HG02970 (cell line): ENCODE measurements around the gene CLDN6.
A peak's percentile ranks its signal among the peaks of the same experiment; 100 is the strongest.

Experiments used
- ATAC-seq: cut with Tn5 transposase; IDR thresholded peaks from one replicate; pipeline ENCODE4 v1.9.1; 2021; ENCODE audit warnings: mild to moderate bottlenecking, moderate library complexity, moderate number of reproducible peaks; ENCODE audit not compliant: unreplicated experiment, low FRiP score

Gene CLDN6

DNA sequence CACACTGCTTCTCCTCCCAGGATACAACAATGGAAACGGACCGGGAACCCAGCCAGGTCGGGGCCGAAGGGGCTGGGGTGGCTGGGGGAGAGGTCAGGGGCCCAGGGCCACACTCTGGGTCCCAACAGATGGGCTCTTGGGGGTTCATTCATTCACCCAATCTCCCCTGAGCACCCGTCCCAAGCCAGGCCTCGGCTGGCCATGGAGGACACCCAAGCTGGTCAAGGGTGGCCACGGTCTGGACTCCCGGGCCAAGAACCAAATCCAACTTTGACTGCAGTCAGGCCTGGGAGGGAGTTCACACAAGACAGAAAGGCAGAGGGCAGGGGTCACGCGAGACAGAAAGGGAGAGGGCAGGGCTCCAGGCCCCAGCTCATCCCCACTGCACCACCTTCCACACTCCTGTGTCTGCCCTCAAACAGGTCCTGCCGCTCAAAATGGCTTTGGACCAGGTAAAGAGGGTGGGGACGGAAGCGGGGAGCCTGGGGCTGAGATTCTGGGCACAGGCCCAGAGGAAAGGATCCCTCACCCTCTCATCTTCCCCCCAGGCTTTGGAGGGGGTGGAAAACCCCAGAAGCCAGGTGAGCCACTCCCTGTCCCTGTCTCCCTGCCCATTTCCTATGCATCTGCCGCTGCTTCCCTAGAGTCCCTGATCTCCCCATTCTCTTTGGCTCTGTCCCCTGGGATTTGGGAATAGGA, 25.5 kb downstream of the CLDN6 start:
- no peak for ATAC-seq

DNA sequence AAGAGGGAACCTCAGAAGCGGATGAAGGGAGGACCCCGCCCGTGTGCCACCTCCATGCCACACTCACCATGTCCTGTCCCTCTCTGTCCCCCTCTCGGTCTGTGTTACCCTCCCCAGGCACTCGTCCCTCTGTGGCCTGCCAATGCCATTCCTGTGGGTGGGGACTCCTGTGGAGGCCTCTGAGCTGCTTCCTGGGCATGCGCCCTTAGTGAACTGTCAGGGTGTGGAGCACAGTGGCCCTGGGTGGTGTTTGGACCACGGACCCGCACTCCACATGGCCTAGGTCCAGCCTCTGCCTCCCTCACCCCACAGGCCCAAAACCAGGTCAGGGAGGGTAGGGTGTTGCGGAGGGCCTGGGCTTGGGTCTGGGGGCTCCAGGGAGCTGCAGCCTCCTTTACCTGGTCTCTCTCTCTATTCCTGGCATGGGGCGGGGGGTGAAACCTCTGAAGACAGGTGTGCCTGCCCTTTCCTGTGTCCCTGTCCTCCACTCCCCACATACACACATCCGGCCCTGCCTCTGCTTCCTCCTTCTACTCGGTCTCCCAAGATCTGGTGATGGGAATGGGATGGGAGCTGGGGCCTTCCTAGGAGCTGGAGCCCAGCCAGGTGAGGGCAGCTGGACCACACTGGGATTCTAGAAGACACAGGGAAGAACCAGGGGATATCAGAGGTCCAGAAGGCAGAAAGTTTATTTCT, 26.3 kb downstream of the CLDN6 start:
- ATAC-seq, result no peak

DNA sequence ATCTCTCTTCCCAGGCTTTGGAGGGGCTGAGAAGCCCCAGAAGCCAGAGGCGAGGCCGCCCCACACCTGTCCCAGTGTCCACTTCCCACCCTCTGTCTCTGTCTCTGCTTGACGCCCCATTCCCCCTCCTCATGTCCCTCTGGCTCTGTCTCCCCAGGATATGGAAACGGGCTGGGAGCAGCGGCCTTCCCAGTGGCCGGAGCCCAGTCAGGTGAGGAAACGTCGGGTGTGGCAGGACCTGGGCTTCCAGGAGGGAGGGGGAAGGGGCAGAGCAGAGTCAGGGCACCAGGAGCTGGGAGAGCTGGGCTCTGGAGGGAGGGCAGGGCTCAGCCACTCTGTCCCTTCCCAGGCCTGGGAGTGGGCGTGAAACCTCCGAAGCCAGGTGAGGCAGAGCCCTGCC, 27.1 kb downstream of the CLDN6 start:
- no peak for ATAC-seq

GRCh38 chr16:2988590-2989099, 29.3 kb downstream of the CLDN6 start:
- ATAC-seq, result no peak

DNA sequence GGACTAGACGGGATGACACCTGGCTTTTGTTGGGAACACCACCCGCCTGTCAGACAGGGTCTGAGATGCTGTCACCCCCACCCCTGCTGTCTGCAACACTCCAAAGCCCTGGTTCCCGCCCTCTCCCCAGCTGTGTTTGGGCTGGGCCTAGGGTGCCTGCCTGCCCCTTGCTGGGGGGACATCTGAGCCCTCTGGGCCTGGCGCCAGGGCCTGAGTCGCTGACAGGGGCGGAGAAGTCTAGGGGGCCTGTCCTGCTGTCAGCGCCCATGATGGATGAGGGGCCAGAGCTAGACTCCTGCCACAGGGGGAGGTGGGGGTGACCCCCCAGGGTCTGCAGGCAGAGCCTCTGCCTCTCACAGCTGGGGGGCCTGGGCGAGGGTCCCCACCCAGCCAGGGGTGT, 30.1 kb downstream of the CLDN6 start:
- ATAC-seq, result no peak

GRCh38 chr16:2987286-2987685, 30.7 kb downstream of the CLDN6 start:
- no peak for ATAC-seq

DNA sequence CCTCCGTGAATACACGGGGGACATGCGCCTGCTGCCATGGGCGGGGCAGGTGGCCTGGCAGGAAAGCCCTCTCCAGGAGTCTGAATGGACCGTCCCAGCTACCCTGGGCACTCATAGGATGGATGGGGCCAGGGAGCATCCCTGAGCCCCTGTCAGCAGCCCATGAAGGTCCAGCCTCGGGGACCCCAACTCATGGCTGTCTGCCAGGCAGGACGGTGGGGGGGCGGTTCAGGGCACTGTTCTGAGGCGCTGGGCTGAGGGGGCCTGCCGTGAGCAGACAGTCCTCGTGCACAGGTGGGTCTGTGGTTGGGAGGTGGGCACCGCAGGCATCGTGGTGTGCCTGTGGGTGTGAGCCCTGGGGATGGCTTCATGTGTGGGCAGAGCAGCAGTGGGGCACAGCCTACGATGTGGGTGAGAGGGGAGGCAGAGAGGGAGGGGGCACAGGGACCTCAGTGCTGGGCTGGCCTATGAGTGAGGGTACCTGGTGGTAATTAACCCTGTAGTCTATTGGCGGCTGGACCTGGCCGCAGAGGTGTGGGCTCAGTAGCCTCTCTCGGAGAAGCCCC, 31.3 kb downstream of the CLDN6 start:
- ATAC-seq, result no peak

GRCh38 chr16:2985893-2986355, 32.1 kb downstream of the CLDN6 start:
- ATAC-seq, result no peak

DNA sequence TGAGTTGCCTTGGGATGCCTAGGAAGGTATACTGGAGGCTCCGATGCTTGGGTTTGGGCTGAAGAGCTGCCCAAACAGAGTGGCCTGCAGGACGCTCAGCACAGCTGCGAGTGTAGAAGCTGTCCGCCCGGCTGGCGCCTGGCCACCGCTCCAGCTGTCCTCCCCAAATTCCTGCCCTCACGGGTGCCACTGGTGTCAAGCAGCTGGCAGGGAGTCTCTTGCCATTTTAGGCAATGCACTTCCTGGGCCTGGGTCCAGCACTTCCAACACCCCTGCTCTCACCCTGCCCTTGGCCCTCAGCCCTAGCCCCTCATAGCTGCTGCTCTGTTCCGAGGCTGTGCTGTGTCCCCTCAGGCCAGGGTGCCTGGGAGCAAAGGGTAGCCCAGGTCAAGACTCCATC, 32.5 kb downstream of the CLDN6 start:
- ATAC-seq, result no peak

GRCh38 chr16:2983706-2984136, 34.3 kb downstream of the CLDN6 start:
- peak; percentile 41 for ATAC-seq

DNA sequence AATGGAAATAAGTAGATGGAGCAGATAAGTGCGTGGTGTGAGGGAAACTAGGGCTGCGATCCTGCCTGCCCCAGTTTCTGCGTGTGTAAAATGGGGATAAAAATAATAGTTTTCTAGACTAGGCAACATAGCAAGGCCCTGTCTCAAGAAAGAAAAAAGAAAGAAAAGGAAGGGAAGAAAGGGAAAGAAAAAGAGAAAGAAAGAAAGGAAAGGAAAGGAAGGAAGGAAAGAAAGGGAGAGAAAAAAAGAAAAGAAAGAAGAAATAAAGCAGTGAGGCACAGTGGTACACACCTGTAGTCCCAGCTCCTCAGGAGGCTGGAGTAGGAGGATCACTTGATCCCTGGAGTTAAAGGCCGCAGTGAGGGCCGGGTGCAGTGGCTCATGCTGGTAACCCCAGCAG, 35.6 kb downstream of the CLDN6 start:
- no peak for ATAC-seq

DNA sequence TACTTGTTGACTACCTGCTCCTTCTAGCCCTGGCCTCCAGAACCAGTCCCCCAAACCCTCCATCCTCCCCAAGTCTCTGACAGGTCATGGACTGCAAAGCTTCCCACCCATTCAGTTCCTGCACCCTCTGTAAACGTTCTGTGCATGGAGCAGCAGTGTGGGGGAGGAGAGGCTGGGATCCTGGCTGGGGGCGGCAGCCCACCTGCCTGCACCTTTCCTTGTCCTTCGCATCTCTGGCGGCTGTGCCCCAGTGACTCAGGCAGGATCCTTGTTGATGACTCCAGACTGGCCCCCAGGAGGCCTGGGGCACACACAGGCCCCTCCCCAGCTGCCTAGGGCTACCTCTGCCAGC, 36.1 kb downstream of the CLDN6 start:
- no peak for ATAC-seq

DNA sequence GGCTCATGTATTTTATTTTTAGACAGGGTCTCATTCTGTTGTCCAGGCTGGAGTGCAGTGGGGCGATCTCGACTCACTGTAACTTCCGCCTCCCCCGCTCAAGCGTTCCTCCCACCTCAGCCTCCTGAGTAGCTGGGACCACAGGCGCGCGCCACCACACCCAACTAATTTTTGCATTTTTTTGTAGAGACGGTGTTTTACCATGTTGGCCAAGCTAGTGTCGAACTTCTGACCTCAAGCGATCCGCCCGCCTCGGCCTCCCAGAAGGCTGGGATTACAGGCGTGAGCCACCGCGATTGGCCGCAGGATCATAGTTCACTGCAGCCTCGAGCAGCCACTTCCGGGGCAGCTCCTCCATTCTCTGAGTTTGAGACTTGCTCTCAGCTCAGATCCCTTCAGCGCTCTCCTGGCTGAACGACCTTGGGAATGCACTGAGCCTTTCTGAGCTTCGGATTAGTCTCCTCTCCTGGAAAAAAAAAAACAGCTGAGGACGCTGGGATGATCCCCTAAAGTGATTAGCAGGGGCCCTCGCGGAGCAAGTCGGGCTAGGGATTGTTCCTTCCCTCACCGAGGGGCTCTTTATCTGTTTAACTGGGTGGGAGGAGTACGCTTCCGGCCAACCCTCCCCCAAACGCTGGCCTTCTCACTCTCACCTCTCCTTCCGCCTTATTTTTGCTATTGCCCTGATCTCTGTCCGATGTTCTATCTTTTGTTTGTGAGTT, 36.6 kb downstream of the CLDN6 start:
- no peak for ATAC-seq

DNA sequence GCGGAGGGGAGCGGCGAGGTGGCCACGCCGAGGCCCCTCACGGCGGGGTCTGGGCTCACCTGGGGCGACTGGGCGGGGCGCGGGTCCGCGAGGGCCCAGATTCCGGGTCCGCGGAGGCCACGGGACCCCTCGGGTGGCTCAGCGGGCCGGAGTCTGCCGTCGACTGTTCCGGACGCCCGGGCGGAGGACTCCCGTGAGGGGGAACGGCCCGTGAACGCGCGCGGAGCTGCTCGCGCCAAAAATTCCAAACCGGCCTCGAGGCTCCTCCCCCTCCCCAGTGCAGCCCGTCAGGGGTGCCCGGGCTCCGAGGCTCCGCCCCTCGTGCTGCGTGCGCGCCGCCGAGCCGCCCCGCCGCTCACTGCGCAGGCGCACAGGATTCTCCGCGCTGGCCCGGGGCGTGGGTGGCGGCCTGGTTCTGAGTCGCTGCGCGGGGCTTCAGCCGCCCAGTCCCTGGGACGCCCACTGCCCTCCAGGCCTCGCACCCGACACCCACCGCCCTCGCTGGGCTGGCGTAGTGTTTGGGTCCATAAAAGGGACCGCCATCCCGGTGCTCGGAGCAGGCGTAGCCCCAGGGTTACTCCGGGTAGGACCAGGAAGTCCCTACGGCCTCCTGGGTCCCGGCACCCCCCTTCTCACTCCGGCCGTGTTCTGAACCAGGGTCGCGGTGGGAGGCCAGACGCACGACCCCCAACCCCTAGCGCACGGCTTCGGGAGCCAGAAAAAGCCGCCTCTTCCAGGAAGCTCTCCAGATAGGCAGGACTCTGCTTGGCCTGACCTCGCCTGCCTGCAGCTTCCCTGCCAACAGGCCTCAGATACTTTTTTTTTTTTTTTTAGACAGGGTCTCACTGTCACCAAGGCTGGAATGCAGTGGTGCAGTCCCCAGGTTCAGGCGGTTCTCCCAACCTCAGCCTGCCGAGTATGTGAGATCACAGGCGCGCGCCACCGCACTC, 37.5 kb downstream of the CLDN6 start, which contains the start of gene PKMYT1:
Gene PKMYT1, minus strand, starts transcription at position 220 of the 950 bp plus-strand sequence. CDS start 789 bp downstream, outside the sequence.
- peak; percentile 82 for ATAC-seq

- ATAC-seq, result no peak
These were observed 38.2 kb downstream of the CLDN6 start for GRCh38 chr16:2979669-2980226.

DNA sequence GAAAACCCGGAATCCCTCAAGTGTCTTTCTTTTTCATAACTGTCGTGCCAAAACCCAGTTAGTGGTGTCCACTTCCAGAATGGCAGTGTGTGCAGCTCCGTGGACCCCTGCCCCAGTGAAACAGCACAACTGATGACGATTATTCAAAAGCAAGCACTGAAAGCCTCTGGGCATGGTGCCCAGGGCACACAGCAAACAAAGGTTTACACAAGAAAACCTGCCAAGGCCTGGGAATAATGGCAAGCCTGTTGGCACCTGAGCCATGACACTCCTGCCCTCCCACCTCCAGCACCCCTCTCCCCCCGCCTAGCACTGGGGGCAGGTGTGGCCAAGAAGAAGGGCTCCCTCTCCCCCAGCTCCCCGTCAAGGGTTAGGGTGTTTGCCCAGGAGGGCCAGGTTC, 40.5 kb downstream of the CLDN6 start:
- no peak for ATAC-seq

DNA sequence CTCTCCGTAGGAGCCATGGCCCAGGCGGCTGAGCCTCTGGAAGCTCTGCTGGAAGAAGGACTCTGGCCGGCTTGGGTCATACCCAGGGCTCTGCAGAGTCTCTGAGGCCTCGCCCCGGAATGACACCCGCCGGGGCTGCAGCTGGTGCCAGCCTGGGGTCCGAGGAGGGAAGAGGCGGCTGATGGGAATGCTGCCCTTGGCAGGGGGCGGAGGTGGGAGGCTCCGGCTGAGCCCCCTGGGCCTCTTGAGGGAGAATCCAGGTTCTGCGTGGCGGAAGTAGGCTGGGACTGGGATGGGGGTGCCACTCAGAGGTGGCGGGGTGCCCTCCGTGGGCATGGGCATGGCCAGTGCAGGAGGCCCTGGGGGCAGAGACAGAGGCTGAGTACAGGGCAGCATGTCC, 41.3 kb downstream of the CLDN6 start:
- no peak for ATAC-seq

- no peak for ATAC-seq
These were observed 41.8 kb downstream of the CLDN6 start for GRCh38 chr16:2976201-2976600.

DNA sequence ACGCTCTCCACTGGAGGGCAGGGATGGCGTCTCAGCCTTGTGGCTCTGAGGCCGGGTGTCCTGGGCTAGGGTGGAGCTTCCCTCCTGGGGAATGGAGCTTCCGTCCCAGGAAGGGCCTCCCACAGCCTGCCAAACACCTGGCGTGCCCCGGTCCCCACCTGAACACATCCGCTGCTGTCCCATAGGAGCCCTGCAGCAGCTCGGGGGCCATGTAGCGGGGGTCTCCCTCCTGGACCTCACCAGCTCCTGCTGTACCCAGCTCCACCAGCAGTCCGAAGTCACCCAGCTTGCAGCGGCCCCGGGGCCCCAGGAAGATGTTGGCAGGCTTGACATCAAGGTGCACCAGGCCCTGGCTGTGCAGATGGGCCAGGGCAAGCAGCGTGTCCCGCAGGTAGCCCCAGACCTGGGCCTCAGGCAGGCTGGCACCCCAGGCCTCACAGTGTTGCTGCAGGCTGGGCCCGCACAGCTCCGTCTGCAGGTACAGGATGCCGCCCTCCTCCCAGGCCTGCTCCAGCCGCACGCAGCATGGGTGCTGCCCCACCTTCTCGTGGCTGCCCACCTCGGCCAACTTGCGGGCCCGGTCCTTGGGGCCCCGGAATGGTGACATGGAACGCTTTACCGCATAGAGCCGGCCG, 42.7 kb downstream of the CLDN6 start:
- ATAC-seq, result no peak
